Esophagus muscularis mucosa (tissue), 4 donors: ENCODE measurements around the gene NTRK1. TPM values are rescaled to one million over a fixed set of nuclear protein-coding genes. Genes with fewer than 3 reads are reported as not detected.

Experiments used
- DNase-seq: peaks from one replicate; pipeline ENCODE4 v3.0.0-alpha.2; 2017; ENCODE audit errors: extremely low spot score
- H3K27ac ChIP-seq, 4 donors: fragments of 200-600 bp; sonication (generic); replicated peaks in 1 of 4; 1 replicate in 3 of 4; 2 replicates in 1 of 4; pipeline ENCODE4 v1.5.1; 2016 to 2019; ENCODE audit warnings: mild to moderate bottlenecking in 1 of 4
- H3K27me3 ChIP-seq, 4 donors: fragments of 200-600 bp; sonication (generic); one replicate each; pipeline versions ENCODE4 v1.5.1 to v1.6.0; 2016 to 2019
- H3K36me3 ChIP-seq, 4 donors: fragments of 200-600 bp; sonication (generic); one replicate each; pipeline ENCODE4 v1.5.1; 2016 to 2019
- H3K4me1 ChIP-seq, 4 donors: fragments of 200-600 bp; sonication (generic); one replicate each; pipeline ENCODE4 v1.5.1; 2016 to 2019
- H3K4me3 ChIP-seq, 4 donors: fragments of 200-600 bp; sonication (generic); 1 replicate in 2 of 4; 2 replicates in 2 of 4; pipeline ENCODE4 v1.5.1; 2016 to 2019; ENCODE audit warnings: mild to moderate bottlenecking in 4 of 4, moderate library complexity in 1 of 4
- H3K9me3 ChIP-seq, 4 donors: fragments of 200-600 bp; sonication (generic); 1 replicate in 3 of 4; 2 replicates in 1 of 4; pipeline ENCODE4 v1.5.1; 2016 to 2019
- CTCF ChIP-seq, 3 experiments: fragments of 200-600 bp in 2 of 3; fragments of 450-650 bp in 1 of 3; sonication (generic) in 2 of 3; IDR thresholded peaks; one replicate each; pipeline ENCODE4 v1.5.1; 2017 to 2019; ENCODE audit warnings: antibody characterized with exemption in 3 of 3, mild to moderate bottlenecking in 2 of 3, moderate library complexity in 1 of 3
- EP300 ChIP-seq: sonication (generic); formaldehyde crosslinking; IDR thresholded peaks from one replicate; pipeline ENCODE4 v1.6.1; 2017; ENCODE audit warnings: antibody characterized with exemption
- POLR2A ChIP-seq: fragments of 450-650 bp; IDR thresholded peaks from one replicate; pipeline ENCODE4 v1.6.1; 2017; ENCODE audit warnings: antibody characterized with exemption, moderate library complexity, mild to moderate bottlenecking, low read depth
- POLR2AphosphoS5 ChIP-seq, 2 donors: sonication (generic); formaldehyde crosslinking; IDR thresholded peaks; one replicate each; pipeline ENCODE4 v1.6.1; 2017; ENCODE audit warnings: antibody characterized with exemption in 2 of 2
- WGBS: methylation state at CpG from one replicate; pipeline ENCODE4 v1.1.5; 2018; 5-methylcytosine and 5-hydroxymethylcytosine counted together
- intact Hi-C: fragments of 100-400 bp; cut with DNase I; formaldehyde crosslinking; loops from one replicate; pipeline ENCODE4 v1.15.1; 2023
- total RNA-seq, 4 donors: library from RNA; depleted of rRNA; stranded (reverse); fragments of >200 nt; gene quantifications; one replicate each; pipeline versions ENCODE4 v1.1.0 to v1.2.1, GENCODE V29; 2016

NTRK1 gene
- total RNA-seq, 4 donors from 2014 or later, result 0.58 to 2.5 (median 1.8) TPM

- H3K4me1 ChIP-seq, result no peaks in the 10 kb centered on the region
- no peaks in the 10 kb centered on the region for H3K36me3 ChIP-seq
- TF ChIP-seq EP300 (no peak), CTCF (IDR thresholded peaks at IDR 0.05) (no peak), POLR2AphosphoS5 (IDR thresholded peaks at IDR 0.05) (no peak), POLR2A (no peak)
- no peak overlapping the region for H3K4me3 ChIP-seq
- DNase-seq, result no peak
- no peaks in the 10 kb centered on the region for H3K9me3 ChIP-seq
- intact Hi-C loops, result no loop called here
- 88% methylated on average over 5 of the region's 5 CpGs for WGBS
- H3K27ac ChIP-seq, result no peak overlapping the region
- H3K27me3 ChIP-seq, result peaks cover 0 to 32% (median 0%) of the 10 kb centered on the region in 4 donors
Observed at GRCh38 chr1:156874142-156874541, 13.5 kb downstream of the NTRK1 start.

GRCh38 chr1:156874572-156875340, 14.1 kb downstream of the NTRK1 start:
- WGBS, result 86% methylated on average over 16 of the region's 16 CpGs
- Histone ChIP-seq H3K4me1 (no peaks in the 10 kb centered on the region), H3K4me3 (no peak overlapping the region), H3K27ac (no peak overlapping the region), H3K27me3 (peaks cover 0 to 34% (median 0%) of the 10 kb centered on the region in 4 donors), H3K36me3 (no peaks in the 10 kb centered on the region), H3K9me3 (no peaks in the 10 kb centered on the region)
- intact Hi-C loops, result no loop called here
- DNase-seq, result no peak
- TF ChIP-seq CTCF (IDR thresholded peaks at IDR 0.05) (no peak), POLR2A (no peak), EP300 (no peak), POLR2AphosphoS5 (IDR thresholded peaks at IDR 0.05) (no peak)

- H3K27me3 ChIP-seq, result peaks cover 0 to 39% (median 0%) of the 10 kb centered on the region in 4 donors
- no peaks in the 10 kb centered on the region for H3K9me3 ChIP-seq
- no peak overlapping the region for H3K27ac ChIP-seq
- H3K4me3 ChIP-seq, result no peak overlapping the region
- H3K36me3 ChIP-seq, result no peaks in the 10 kb centered on the region
- intact Hi-C loops, result no loop called here
- no peaks in the 10 kb centered on the region for H3K4me1 ChIP-seq
- DNase-seq, result no peak
- WGBS, result 86% methylated on average over 5 of the region's 5 CpGs
- no peak for TF ChIP-seq POLR2AphosphoS5 (IDR thresholded peaks at IDR 0.05)
- TF ChIP-seq POLR2A, result no peak
- TF ChIP-seq CTCF (IDR thresholded peaks at IDR 0.05), result no peak
- no peak for TF ChIP-seq EP300
Observed at GRCh38 chr1:156875341-156875615, 14.6 kb downstream of the NTRK1 start.

GRCh38 chr1:156876281-156876680, 15.6 kb downstream of the NTRK1 start:
- no peak for DNase-seq
- no peaks in the 10 kb centered on the region for H3K36me3 ChIP-seq
- no peak overlapping the region for H3K4me3 ChIP-seq
- no peaks in the 10 kb centered on the region for H3K4me1 ChIP-seq
- intact Hi-C loops, result no loop called here
- 51% methylated on average over 15 of the region's 21 CpGs for WGBS
- H3K9me3 ChIP-seq, result no peaks in the 10 kb centered on the region
- TF ChIP-seq CTCF (IDR thresholded peaks at IDR 0.05) (no peak), POLR2A (no peak), EP300 (no peak)
- H3K27ac ChIP-seq, result no peak overlapping the region
- H3K27me3 ChIP-seq, result peaks cover 0 to 49% (median 0%) of the 10 kb centered on the region in 4 donors
